Stomach smooth muscle (tissue), 2 donors: Measurements from ENCODE around the gene ABHD14A.

Experiments
- H3K27ac ChIP-seq: one replicate; pipeline ENCODE4 v1.7.0; 2013; ENCODE audit warnings: mild to moderate bottlenecking, low read length, inconsistent platforms
- H3K27me3 ChIP-seq, 2 donors: one replicate each; pipeline ENCODE4 v1.7.0; 2013; ENCODE audit warnings: low read length in 2 of 2; ENCODE audit not compliant: insufficient read depth in 2 of 2, control insufficient read depth in 1 of 2
- H3K36me3 ChIP-seq, 2 donors: one replicate each; pipeline ENCODE4 v1.7.0; 2013; ENCODE audit warnings: low read length in 2 of 2; ENCODE audit not compliant: control insufficient read depth in 2 of 2, insufficient read depth in 2 of 2
- H3K4me1 ChIP-seq: one replicate; pipeline ENCODE4 v1.7.0; 2013; ENCODE audit warnings: low read length; ENCODE audit not compliant: control insufficient read depth, insufficient read depth
- H3K4me3 ChIP-seq, 2 donors: one replicate each; pipeline ENCODE4 v1.7.0; 2013; ENCODE audit warnings: low read length in 2 of 2
- H3K9ac ChIP-seq, 2 donors: one replicate each; pipeline ENCODE4 v1.7.0; 2013; ENCODE audit warnings: low read length in 2 of 2, mild to moderate bottlenecking in 1 of 2
- H3K9me3 ChIP-seq, 2 donors: one replicate each; pipeline ENCODE4 v1.7.0; 2013; ENCODE audit warnings: low read length in 2 of 2; ENCODE audit not compliant: control insufficient read depth in 2 of 2
- donor health status: healthy.
- donor health status: Pancreatic carcinoma.

The ABHD14A gene

GRCh38 chr3:51948016-51948580, 26.8 kb upstream of the ABHD14A start:
- H3K4me1 ChIP-seq: peaks cover 3% of the 10 kb centered on the region
- H3K27ac ChIP-seq: no peak overlapping the region
- H3K9me3 ChIP-seq: no peaks in the 10 kb centered on the region
- peaks cover 14 to 18% of the 10 kb centered on the region in 2 donors for H3K36me3 ChIP-seq
- H3K4me3 ChIP-seq: no peak overlapping the region
- no peaks in the 10 kb centered on the region for H3K27me3 ChIP-seq
- no peak overlapping the region for H3K9ac ChIP-seq

GRCh38 chr3:51949121-51949520, 25.7 kb upstream of the ABHD14A start:
- peaks cover 14 to 18% of the 10 kb centered on the region in 2 donors for H3K36me3 ChIP-seq
- no peaks in the 10 kb centered on the region for H3K27me3 ChIP-seq
- no peak overlapping the region for H3K4me3 ChIP-seq
- no peaks in the 10 kb centered on the region for H3K4me1 ChIP-seq
- no peaks in the 10 kb centered on the region for H3K9me3 ChIP-seq
- H3K27ac ChIP-seq: no peak overlapping the region
- H3K9ac ChIP-seq: no peak overlapping the region

GRCh38 chr3:51950899-51951298, 24.0 kb upstream of the ABHD14A start:
- Histone ChIP-seq H3K27me3 (peaks cover 0 to 4% of the 10 kb centered on the region in 2 donors), H3K27ac (no peak overlapping the region), H3K4me1 (peaks cover 7% of the 10 kb centered on the region), H3K9ac (no peak overlapping the region), H3K4me3 (no peak overlapping the region), H3K9me3 (no peaks in the 10 kb centered on the region), H3K36me3 (peaks cover 13 to 18% of the 10 kb centered on the region in 2 donors)

- no peaks in the 10 kb centered on the region for H3K9me3 ChIP-seq
- no peak overlapping the region for H3K9ac ChIP-seq
- no peak overlapping the region for H3K4me3 ChIP-seq
- peaks cover 8 to 9% of the 10 kb centered on the region in 2 donors for H3K36me3 ChIP-seq
- H3K27ac ChIP-seq: no peak overlapping the region
- peaks cover 16% of the 10 kb centered on the region for H3K4me1 ChIP-seq
- H3K27me3 ChIP-seq: peaks cover 0 to 4% of the 10 kb centered on the region in 2 donors
Measured at GRCh38 chr3:51953445-51953844, 21.4 kb upstream of the ABHD14A start.

GRCh38 chr3:51954105-51954504, 20.8 kb upstream of the ABHD14A start:
- Histone ChIP-seq H3K9me3 (no peaks in the 10 kb centered on the region), H3K27ac (no peak overlapping the region), H3K36me3 (peaks cover 3 to 11% of the 10 kb centered on the region in 2 donors), H3K4me1 (peaks cover 16% of the 10 kb centered on the region), H3K9ac (no peak overlapping the region), H3K27me3 (peaks cover 0 to 4% of the 10 kb centered on the region in 2 donors), H3K4me3 (no peak overlapping the region)

- peaks cover 16% of the 10 kb centered on the region for H3K4me1 ChIP-seq
- H3K4me3 ChIP-seq: no peak overlapping the region
- no peak overlapping the region for H3K9ac ChIP-seq
- peaks cover 6 to 13% of the 10 kb centered on the region in 2 donors for H3K36me3 ChIP-seq
- no peaks in the 10 kb centered on the region for H3K9me3 ChIP-seq
- H3K27me3 ChIP-seq: peaks cover 0 to 4% of the 10 kb centered on the region in 2 donors
- no peak overlapping the region for H3K27ac ChIP-seq
Measured at GRCh38 chr3:51954713-51955112, 20.2 kb upstream of the ABHD14A start.

- Histone ChIP-seq H3K4me3 (peak within 1 kb of the TSS; percentile 35 to 64), H3K9ac (peak within 1 kb of the TSS; percentile 44 to 55), H3K9me3 (no peaks in the 10 kb centered on the region), H3K4me1 (peaks cover 16% of the 10 kb centered on the region), H3K27me3 (peaks cover 0 to 4% of the 10 kb centered on the region in 2 donors), H3K27ac (peak within 1 kb of the TSS; percentile 55), H3K36me3 (peaks cover 7 to 18% of the 10 kb centered on the region in 2 donors)
Measured at GRCh38 chr3:51955175-51955892, 19.5 kb upstream of the ABHD14A start, which contains the start of gene GPR62. GPR62 (plus strand) TSS chr3:51955381; CDS start chr3:51955653, 272 bp downstream.

- Histone ChIP-seq H3K4me3 (peak overlapping the region; percentile 35 to 64), H3K27me3 (peaks cover 0 to 4% of the 10 kb centered on the region in 2 donors), H3K27ac (peak overlapping the region; percentile 55), H3K36me3 (peaks cover 7 to 25% of the 10 kb centered on the region in 2 donors), H3K9ac (peak overlapping the region; percentile 44 to 55), H3K9me3 (no peaks in the 10 kb centered on the region), H3K4me1 (peaks cover 16% of the 10 kb centered on the region)
Measured at GRCh38 chr3:51955893-51956770, 18.7 kb upstream of the ABHD14A start.

- no peak overlapping the region for H3K27ac ChIP-seq
- peaks cover 7 to 25% of the 10 kb centered on the region in 2 donors for H3K36me3 ChIP-seq
- no peak overlapping the region for H3K4me3 ChIP-seq
- no peaks in the 10 kb centered on the region for H3K9me3 ChIP-seq
- peaks cover 0 to 4% of the 10 kb centered on the region in 2 donors for H3K27me3 ChIP-seq
- no peak overlapping the region for H3K9ac ChIP-seq
- peaks cover 16% of the 10 kb centered on the region for H3K4me1 ChIP-seq
Measured at GRCh38 chr3:51957520-51958205, 17.2 kb upstream of the ABHD14A start.
